Measurements from ENCODE around the gene ADORA1.

Gene ADORA1

DNA sequence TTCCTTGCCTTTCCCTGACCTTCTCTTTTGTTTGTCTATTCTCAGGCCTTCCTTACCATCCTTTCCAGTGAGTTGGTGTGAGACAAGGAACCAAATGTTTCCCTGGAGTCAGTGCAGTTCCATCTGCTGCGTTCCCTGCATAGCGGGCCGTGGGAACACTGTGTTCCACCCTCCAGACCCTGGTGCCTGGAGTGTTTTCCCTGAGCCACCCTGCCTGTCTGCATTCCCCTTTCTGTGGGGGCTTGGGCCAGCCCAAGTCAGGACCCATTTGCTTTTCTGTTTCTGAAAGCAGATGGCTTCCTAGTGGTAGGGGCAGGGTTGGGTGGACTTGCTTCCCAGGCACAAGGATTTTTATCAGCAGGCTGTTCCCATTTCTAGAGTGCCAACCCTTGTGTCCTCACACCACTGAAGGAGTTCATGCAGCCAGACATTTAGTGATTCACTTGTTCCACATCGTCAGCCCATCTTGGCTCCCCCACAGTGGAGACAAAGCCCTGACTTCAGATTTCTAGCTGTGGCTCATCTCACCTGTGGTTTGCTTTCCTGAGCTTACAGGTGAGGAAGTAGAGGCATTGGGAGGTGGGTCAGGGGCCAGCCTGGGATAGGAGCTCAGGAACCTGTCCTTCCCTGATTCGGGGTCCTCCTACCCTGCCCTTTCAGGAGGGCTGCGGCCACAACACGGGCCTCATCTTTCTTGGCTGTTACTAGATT lies 27.6 kb upstream of the ADORA1 start:
- DNase-seq (ENCODE audit: low read depth), result no peak
- TF ChIP-seq, protein P1, sequence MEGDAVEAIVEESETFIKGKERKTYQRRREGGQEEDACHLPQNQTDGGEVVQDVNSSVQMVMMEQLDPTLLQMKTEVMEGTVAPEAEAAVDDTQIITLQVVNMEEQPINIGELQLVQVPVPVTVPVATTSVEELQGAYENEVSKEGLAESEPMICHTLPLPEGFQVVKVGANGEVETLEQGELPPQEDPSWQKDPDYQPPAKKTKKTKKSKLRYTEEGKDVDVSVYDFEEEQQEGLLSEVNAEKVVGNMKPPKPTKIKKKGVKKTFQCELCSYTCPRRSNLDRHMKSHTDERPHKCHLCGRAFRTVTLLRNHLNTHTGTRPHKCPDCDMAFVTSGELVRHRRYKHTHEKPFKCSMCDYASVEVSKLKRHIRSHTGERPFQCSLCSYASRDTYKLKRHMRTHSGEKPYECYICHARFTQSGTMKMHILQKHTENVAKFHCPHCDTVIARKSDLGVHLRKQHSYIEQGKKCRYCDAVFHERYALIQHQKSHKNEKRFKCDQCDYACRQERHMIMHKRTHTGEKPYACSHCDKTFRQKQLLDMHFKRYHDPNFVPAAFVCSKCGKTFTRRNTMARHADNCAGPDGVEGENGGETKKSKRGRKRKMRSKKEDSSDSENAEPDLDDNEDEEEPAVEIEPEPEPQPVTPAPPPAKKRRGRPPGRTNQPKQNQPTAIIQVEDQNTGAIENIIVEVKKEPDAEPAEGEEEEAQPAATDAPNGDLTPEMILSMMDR (IDR thresholded peaks at IDR 0.05; ENCODE audit: control insufficient read depth, extremely low read depth, insufficient read depth), result no peak
- H3K4me3 ChIP-seq (ENCODE audit: low read depth, low read length), result no peak overlapping the region

DNA sequence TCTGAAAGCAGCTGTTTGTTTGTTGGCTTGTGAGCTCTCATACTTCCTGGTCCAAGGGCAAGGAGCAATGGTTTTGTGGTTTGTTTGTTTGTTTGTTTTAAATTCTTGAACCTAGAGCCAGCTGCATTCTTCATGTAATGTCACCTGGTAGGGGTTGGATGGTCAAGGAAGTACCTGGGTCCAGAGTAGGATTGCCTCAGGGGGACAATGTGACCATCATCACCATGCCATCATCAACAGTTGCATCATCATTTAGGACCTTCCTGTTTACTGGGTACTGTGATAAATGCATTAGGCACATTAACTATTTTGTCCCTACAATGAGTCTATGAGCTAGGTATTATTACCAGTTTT lies 27.0 kb upstream of the ADORA1 start:
- H3K4me3 ChIP-seq (ENCODE audit: low read depth, low read length), result no peak overlapping the region
- DNase-seq (ENCODE audit: low read depth), result no peak
- TF ChIP-seq, protein P1 (IDR thresholded peaks at IDR 0.05; ENCODE audit: control insufficient read depth, extremely low read depth, insufficient read depth), result no peak

DNA sequence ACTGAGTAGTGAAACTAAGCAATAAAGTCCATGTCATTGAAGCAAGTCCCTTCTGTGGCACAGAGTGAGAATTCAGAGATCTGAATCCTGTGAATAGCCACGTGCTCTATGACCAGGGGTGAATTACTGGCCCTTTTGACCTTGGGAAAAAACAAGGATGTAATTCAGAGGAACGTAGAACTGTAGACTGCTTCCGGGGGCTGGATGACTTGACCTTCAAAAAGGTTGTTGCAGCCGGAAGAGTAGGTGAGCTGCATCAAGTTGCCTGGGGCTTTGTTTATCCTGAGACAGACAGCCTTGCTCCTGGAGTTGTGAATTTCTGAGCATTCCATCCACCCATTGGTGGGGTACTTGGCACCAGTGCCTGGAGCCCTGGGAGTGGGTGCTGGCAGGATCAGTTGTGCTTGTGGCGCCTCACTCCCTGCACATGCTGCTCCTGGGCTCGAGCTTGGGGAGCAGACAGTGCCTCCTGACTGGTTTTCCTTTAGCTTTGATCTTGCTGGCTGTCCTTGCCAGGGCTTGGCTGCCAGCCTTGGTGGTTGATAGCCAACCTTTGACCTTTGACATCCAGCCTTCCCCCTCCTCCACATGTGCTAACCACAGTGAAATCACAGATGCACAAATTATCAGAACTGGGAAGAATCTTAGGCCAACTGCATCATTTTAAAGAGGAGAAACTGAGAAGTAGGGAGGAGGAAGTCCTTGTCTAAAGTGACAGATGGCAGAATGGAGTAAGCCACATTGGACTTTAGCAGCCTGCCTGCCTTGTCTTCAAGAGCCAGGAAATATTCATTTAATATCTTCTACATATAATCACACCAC lies 25.5 kb upstream of the ADORA1 start:
- TF ChIP-seq, protein P1 (IDR thresholded peaks at IDR 0.05; ENCODE audit: control insufficient read depth, extremely low read depth, insufficient read depth), result no peak
- no peak overlapping the region for H3K4me3 ChIP-seq (ENCODE audit: low read depth, low read length)
- no peak for DNase-seq (ENCODE audit: low read depth)

DNA sequence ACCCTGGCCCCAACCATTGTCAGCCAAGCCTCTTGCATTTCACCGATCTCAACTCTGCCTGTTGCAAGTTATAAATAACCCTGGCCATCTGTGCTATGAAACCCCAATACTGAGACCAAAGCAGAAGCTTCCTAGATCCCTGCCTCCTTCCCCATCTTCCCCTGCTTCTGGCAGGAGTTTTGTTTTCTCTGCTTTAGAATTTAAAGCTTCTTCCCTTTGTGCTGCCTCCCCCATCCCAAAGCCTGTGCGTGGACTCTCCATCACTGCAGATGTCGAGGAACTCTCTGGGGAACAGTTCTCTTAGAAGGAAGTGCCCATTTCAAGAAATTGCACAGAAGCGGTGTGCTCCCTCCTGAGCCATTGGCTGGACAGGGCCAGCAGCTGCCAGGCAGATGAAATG lies 24.3 kb upstream of the ADORA1 start:
- no peak for DNase-seq (ENCODE audit: low read depth)
- no peak overlapping the region for H3K4me3 ChIP-seq (ENCODE audit: low read depth, low read length)
- TF ChIP-seq, protein P1 (IDR thresholded peaks at IDR 0.05; ENCODE audit: control insufficient read depth, extremely low read depth, insufficient read depth), result no peak

DNA sequence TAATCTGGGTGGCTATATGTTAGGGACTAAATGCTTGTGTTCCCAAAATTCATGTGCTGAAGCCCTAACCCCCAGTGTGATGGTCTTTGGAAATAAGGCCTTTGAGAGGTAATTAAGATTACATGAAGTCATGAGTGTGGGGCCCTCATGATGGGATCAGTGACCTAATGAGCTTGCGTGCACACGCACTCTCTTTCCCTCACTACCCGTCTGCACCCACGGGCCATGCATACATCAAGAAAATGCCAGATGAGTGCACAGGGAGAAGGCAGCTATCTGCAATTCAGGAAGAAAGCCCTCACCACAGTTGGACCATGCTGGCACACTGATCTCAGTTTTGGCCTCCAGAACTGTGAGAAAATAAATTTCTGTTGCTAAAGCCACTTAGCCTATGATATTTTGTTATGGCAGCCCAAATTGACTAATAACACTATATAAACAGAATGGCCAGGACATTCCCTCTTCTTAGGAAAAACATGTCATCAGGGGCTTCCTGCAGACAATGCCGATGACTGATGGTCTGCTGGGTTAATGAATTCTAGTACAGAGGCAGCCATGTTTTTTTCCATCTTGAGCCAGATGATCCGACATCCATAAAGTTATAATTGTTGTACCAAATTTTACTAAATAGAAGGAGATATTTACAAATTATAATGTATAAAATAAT lies 23.6 kb upstream of the ADORA1 start:
- no peak overlapping the region for H3K4me3 ChIP-seq (ENCODE audit: low read depth, low read length)
- TF ChIP-seq, protein P1 (IDR thresholded peaks at IDR 0.05; ENCODE audit: control insufficient read depth, extremely low read depth, insufficient read depth), result no peak
- no peak for DNase-seq (ENCODE audit: low read depth)

DNA sequence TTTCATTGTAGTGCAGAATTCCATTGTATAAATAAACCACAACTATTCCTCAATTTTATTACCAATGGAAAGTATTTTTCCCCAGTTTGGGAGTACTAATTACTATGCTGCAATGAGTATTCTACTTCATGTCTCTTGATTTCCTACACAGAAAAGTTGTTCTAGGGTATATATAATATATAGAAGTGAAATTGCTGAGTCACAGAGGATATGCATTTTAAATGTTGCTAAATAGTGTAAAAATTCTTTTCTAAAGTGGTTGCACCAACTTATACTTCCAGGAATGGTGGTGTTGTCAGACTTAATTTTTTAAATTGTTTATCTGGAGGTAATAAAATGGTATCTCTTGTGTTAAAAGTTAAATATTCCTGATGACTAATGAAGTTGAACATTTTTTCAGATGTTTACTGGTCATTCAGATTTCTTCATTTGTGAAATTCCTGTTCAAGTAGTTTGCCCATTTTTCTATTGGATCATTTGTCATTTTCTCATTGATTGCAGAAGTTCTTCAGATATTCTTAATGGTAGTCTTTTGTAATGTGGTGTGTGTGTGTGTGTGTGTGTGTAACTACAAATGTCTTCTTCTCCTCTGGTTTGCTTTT lies 22.6 kb upstream of the ADORA1 start:
- no peak for DNase-seq (ENCODE audit: low read depth)

More for the DNA sequence above, 22.6 kb upstream of the ADORA1 start:
- TF ChIP-seq, protein P1 (IDR thresholded peaks at IDR 0.05; ENCODE audit: control insufficient read depth, extremely low read depth, insufficient read depth), result no peak
- no peak overlapping the region for H3K4me3 ChIP-seq (ENCODE audit: low read depth, low read length)
